SU-DHL-6 (cell line): ENCODE data around the gene NUFIP2.

ENCODE experiments used
- CTCF ChIP-seq: fragments of 200-600 bp; sonication (generic); IDR thresholded peaks from one replicate; pipeline ENCODE4 v1.5.1; 2017; ENCODE audit warnings: antibody characterized with exemption, mild to moderate bottlenecking, low read length, moderate library complexity; ENCODE audit not compliant: insufficient read depth, poor library complexity, severe bottlenecking
- EZH2phosphoT487 ChIP-seq: fragments of 200-600 bp; sonication (generic), shearing (Covaris generic); conservative IDR thresholded peaks from 2 replicates; pipeline ENCODE4 v1.6.1; 2018; ENCODE audit warnings: mild to moderate bottlenecking, antibody characterized with exemption, low read length, moderate library complexity, mixed read lengths

DNA sequence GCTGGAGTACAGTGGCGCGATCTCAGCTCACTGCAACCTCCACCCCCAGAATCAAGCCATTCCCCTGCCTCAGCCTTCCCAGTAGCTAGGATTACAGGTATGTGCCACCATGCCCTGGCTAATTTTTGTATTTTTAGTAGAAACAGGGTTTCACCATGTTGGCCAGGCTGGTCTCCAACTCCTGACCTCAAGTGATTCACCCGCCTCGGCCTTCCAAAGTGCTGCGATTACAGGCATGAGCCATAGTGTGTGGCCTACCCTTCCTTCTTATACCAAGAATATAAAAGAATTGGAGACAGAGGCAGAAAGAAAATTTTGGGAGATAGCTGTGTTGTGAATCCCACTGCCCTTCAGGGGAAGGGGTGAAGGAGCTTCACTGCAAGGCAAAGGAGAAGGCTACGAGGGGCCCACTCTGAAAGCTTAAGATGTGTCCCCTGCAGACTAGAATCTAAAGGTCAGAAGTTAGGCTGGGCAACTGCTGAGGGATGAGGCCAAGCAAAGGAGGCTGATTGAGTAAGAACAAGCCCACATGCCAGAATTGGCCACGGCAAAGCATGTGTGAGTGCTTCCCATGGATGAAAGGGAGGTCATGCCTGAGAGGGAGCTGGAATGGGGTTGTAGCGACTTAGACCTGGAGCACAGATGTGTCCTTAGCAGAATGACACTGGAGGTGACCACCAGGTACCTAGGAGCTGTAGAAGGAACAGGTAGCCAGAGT is 55.7 kb downstream of the NUFIP2 start:
- TF ChIP-seq CTCF = no peak
- no peak for TF ChIP-seq EZH2phosphoT487
